Suprapubic skin (tissue), 4 donors: Measurements from ENCODE around the gene CDC42SE2. TPM values are rescaled to one million over a fixed set of nuclear protein-coding genes. Genes with fewer than 3 reads are reported as not detected.

Experiments
- DNase-seq, 2 donors: peaks; one replicate each; pipeline ENCODE4 v3.0.0-alpha.2; 2019; ENCODE audit warnings: low spot score in 2 of 2
- H3K27ac ChIP-seq: fragments of 200-600 bp; sonication (generic); one replicate; pipeline ENCODE4 v1.5.1; 2019
- H3K27me3 ChIP-seq: fragments of 200-600 bp; sonication (generic); one replicate; pipeline ENCODE4 v1.5.1; 2019
- H3K36me3 ChIP-seq: fragments of 200-600 bp; sonication (generic); one replicate; pipeline ENCODE4 v1.5.1; 2019
- H3K4me1 ChIP-seq: fragments of 200-600 bp; sonication (generic); one replicate; pipeline ENCODE4 v1.5.1; 2019
- H3K4me3 ChIP-seq: fragments of 200-600 bp; sonication (generic); one replicate; pipeline ENCODE4 v1.5.1; 2019; ENCODE audit warnings: mild to moderate bottlenecking
- H3K9me3 ChIP-seq: fragments of 200-600 bp; sonication (generic); one replicate; pipeline ENCODE4 v1.5.1; 2019
- CTCF ChIP-seq, 2 donors: fragments of 200-600 bp in 1 of 2; fragments of 450-650 bp in 1 of 2; sonication (generic) in 1 of 2; IDR thresholded peaks; one replicate each; pipeline ENCODE4 v1.5.1; 2016 to 2019; ENCODE audit warnings: antibody characterized with exemption in 2 of 2, mild to moderate bottlenecking in 1 of 2, moderate library complexity in 1 of 2
- EP300 ChIP-seq: sonication (generic); formaldehyde crosslinking; IDR thresholded peaks from one replicate; pipeline ENCODE4 v1.6.1; 2017; ENCODE audit warnings: antibody characterized with exemption
- POLR2A ChIP-seq, 2 donors: fragments of 450-650 bp; IDR thresholded peaks; one replicate each; pipeline ENCODE4 v1.6.1; 2017; ENCODE audit warnings: antibody characterized with exemption in 2 of 2, mild to moderate bottlenecking in 2 of 2, moderate library complexity in 2 of 2
- POLR2AphosphoS5 ChIP-seq, 3 donors: sonication (generic); formaldehyde crosslinking; IDR thresholded peaks; one replicate each; pipeline ENCODE4 v1.6.1; 2017; ENCODE audit warnings: antibody characterized with exemption in 3 of 3
- WGBS: methylation state at CpG from one replicate; pipeline ENCODE4 v1.1.5; 2018; 5-methylcytosine and 5-hydroxymethylcytosine counted together
- total RNA-seq, 4 donors: library from RNA; depleted of rRNA; stranded (reverse); fragments of >200 nt; gene quantifications; one replicate each; pipeline ENCODE4 v1.1.0, GENCODE V29; 2016

Gene CDC42SE2
- total RNA-seq, 4 donors from 2014 or later = 32.4 to 46.6 (median 36.7) TPM

GRCh38 chr5:131282235-131282634, 18.4 kb downstream of the CDC42SE2 start:
- WGBS = 66% methylated on average over 2 of the region's 2 CpGs
- TF ChIP-seq CTCF (IDR thresholded peaks at IDR 0.05) (no peak), POLR2AphosphoS5 (IDR thresholded peaks at IDR 0.05) (no peak), EP300 (no peak)
- Histone ChIP-seq H3K36me3 (no peaks in the 10 kb centered on the region), H3K4me3 (peak overlapping the region; percentile 3), H3K27me3 (no peaks in the 10 kb centered on the region), H3K27ac (peak overlapping the region; percentile 62), H3K9me3 (no peaks in the 10 kb centered on the region), H3K4me1 (peaks cover 38% of the 10 kb centered on the region)
- no peak for DNase-seq

- Histone ChIP-seq H3K27me3 (no peaks in the 10 kb centered on the region), H3K9me3 (no peaks in the 10 kb centered on the region), H3K27ac (no peak overlapping the region), H3K36me3 (no peaks in the 10 kb centered on the region), H3K4me1 (peaks cover 24% of the 10 kb centered on the region), H3K4me3 (no peak overlapping the region)
- TF ChIP-seq POLR2A (IDR thresholded peaks at IDR 0.05) (no peak), POLR2AphosphoS5 (IDR thresholded peaks at IDR 0.05) (no peak), EP300 (no peak), CTCF (IDR thresholded peaks at IDR 0.05) (no peak)
- no peak for DNase-seq
- WGBS = 64% methylated on average over 1 of the region's 1 CpG
These were observed 22.0 kb downstream of the CDC42SE2 start for GRCh38 chr5:131285703-131286399.

- Histone ChIP-seq H3K27me3 (no peaks in the 10 kb centered on the region), H3K4me3 (no peak overlapping the region), H3K9me3 (no peaks in the 10 kb centered on the region), H3K4me1 (peaks cover 19% of the 10 kb centered on the region), H3K27ac (no peak overlapping the region), H3K36me3 (no peaks in the 10 kb centered on the region)
- WGBS = 79% methylated on average over 5 of the region's 5 CpGs
- no peak for TF ChIP-seq EP300
- no peak for TF ChIP-seq POLR2A (IDR thresholded peaks at IDR 0.05)
- TF ChIP-seq POLR2AphosphoS5 (IDR thresholded peaks at IDR 0.05) = no peak
- TF ChIP-seq CTCF (IDR thresholded peaks at IDR 0.05) = no peak
- DNase-seq = no peak
These were observed 22.5 kb downstream of the CDC42SE2 start for GRCh38 chr5:131286400-131286715.

GRCh38 chr5:131288328-131288727, 24.5 kb downstream of the CDC42SE2 start:
- H3K9me3 ChIP-seq = no peaks in the 10 kb centered on the region
- TF ChIP-seq CTCF (IDR thresholded peaks at IDR 0.05) (no peak), POLR2AphosphoS5 (IDR thresholded peaks at IDR 0.05) (no peak), POLR2A (IDR thresholded peaks at IDR 0.05) (no peak), EP300 (no peak)
- H3K27me3 ChIP-seq = no peaks in the 10 kb centered on the region
- 88% methylated on average over 1 of the region's 1 CpG for WGBS
- H3K4me3 ChIP-seq = no peak overlapping the region
- no peaks in the 10 kb centered on the region for H3K36me3 ChIP-seq
- H3K27ac ChIP-seq = no peak overlapping the region
- peaks cover 7% of the 10 kb centered on the region for H3K4me1 ChIP-seq
- DNase-seq = no peak

- no peak for DNase-seq
- no peak for TF ChIP-seq CTCF (IDR thresholded peaks at IDR 0.05)
- TF ChIP-seq EP300 = no peak
- TF ChIP-seq POLR2AphosphoS5 (IDR thresholded peaks at IDR 0.05) = no peak
- no peak for TF ChIP-seq POLR2A (IDR thresholded peaks at IDR 0.05)
- H3K4me1 ChIP-seq = peaks cover 7% of the 10 kb centered on the region
- H3K27ac ChIP-seq = no peak overlapping the region
- H3K9me3 ChIP-seq = no peaks in the 10 kb centered on the region
- no peaks in the 10 kb centered on the region for H3K27me3 ChIP-seq
- no peak overlapping the region for H3K4me3 ChIP-seq
- WGBS = 90% methylated on average over 3 of the region's 3 CpGs
- H3K36me3 ChIP-seq = no peaks in the 10 kb centered on the region
These were observed 25.9 kb downstream of the CDC42SE2 start for GRCh38 chr5:131289738-131290137.
